Ishikawa (cell line): Measurements from ENCODE around the gene CUL2.

Source experiments
- EGR1 ChIP-seq: IDR thresholded peaks from 2 replicates; pipeline ENCODE4 v1.6.1; 2012
- EP300 ChIP-seq: IDR thresholded peaks from 2 replicates; pipeline ENCODE4 v1.6.1; 2012; ENCODE audit warnings: borderline replicate concordance
- FOXM1 ChIP-seq: IDR thresholded peaks from 2 replicates; pipeline ENCODE4 v1.6.1; 2012; ENCODE audit warnings: low read depth, borderline replicate concordance
- MAX ChIP-seq: IDR thresholded peaks from 2 replicates; pipeline ENCODE4 v1.6.1; 2012
- NFIC ChIP-seq: IDR thresholded peaks from 2 replicates; pipeline ENCODE4 v1.6.1; 2012
- RAD21 ChIP-seq: IDR thresholded peaks from 2 replicates; pipeline ENCODE4 v1.6.1; 2012; ENCODE audit warnings: low read depth
- TCF12 ChIP-seq: IDR thresholded peaks from 2 replicates; pipeline ENCODE4 v1.6.1; 2012; ENCODE audit warnings: low read depth
- USF1 ChIP-seq: IDR thresholded peaks from 2 replicates; pipeline ENCODE4 v1.6.1; 2012
- YY1 ChIP-seq: IDR thresholded peaks from 2 replicates; pipeline ENCODE4 v1.6.1; 2012; ENCODE audit warnings: low read depth

Gene CUL2

DNA sequence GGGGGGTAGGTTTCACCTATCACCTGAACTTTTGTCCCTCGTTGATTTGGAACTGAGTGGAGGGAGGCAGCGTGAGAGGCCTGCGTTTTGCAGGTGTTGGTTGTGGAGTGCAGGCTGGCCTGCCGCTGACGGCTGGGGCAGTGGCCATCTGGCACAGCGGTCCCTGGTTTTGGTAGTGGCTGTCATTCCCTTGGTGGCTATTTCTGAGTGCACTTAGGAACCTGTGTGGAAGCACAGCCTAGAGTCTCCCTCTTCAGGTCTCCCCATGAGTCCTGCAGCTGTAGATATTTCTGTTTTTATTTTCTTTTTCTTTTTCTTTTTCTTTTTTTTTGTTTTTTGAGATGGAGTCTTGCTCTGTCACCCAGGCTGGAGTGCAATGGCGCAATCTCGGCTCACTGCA lies 129.2 kb downstream of the CUL2 start:
- TF ChIP-seq EP300 = no peak
- TF ChIP-seq USF1 = no peak
- peak; percentile 48; the same call in 1 of the 2 replicates for TF ChIP-seq RAD21
- no peak for TF ChIP-seq TCF12
- no peak for TF ChIP-seq MAX
- TF ChIP-seq EGR1 = no peak
- no peak for TF ChIP-seq FOXM1
- no peak for TF ChIP-seq YY1

GRCh38 chr10:34959786-34960185 lies 130.4 kb downstream of the CUL2 start:
- TF ChIP-seq EGR1 (no peak), TCF12 (no peak)

- TF ChIP-seq EGR1 (no peak), NFIC (no peak)
Observed at GRCh38 chr10:34959321-34959720, 130.8 kb downstream of the CUL2 start.
